ENCODE data around the gene DAP3. TPM values are rescaled to one million over a fixed set of nuclear protein-coding genes. Genes with fewer than 3 reads are reported as not detected.

The DAP3 gene
- total and polyA plus RNA-seq, 9 of the 15 experiments (the other 6 are each of a cell fraction or from before 2014, with no cell fraction given): 155 to 484 (median 298) TPM

DNA sequence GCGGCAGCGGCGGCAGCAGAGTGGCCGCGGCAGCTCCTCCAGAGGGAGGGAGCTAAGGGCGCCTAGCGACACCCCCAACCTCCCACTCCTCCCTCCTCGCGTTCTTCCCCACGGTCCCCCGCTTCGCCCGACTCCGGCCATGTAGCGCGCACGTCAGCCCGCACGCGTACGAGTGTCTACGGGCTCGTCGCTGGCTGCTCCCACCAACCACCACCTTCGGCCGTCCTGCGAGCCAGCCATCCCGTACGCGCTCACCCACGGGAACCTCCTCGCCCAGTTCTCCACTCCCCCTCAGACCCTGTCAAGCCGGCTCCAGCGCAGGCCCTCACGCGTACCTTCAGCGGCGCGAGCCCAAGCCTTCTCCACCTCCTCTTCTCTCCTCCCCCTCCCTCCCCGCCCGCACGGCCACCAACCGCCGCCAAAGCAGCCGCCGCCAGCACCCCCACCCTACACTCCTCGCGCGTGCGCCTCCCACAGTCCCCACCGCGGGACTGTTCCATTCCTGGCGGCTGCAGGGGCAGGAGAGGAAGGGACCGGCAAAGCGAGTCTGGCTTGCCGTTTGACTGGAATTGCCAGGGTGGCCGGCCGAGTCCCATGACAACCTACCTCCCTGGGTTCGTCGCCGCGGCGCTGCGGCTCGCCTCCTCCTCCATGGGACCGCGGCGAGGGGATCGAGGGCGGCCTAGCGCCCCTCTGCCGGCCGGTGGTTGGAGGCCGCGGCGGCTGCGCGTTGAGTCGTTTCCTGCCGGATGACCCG is 389 bp upstream of the DAP3 start, which contains the start of gene YY1AP1 (continued):
- TF ChIP-seq, protein P1, sequence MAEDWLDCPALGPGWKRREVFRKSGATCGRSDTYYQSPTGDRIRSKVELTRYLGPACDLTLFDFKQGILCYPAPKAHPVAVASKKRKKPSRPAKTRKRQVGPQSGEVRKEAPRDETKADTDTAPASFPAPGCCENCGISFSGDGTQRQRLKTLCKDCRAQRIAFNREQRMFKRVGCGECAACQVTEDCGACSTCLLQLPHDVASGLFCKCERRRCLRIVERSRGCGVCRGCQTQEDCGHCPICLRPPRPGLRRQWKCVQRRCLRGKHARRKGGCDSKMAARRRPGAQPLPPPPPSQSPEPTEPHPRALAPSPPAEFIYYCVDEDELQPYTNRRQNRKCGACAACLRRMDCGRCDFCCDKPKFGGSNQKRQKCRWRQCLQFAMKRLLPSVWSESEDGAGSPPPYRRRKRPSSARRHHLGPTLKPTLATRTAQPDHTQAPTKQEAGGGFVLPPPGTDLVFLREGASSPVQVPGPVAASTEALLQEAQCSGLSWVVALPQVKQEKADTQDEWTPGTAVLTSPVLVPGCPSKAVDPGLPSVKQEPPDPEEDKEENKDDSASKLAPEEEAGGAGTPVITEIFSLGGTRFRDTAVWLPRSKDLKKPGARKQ (CRISPR knock-in tag; IDR thresholded peaks at IDR 0.05): no peak
- no peak for TF ChIP-seq NFE2 (IDR thresholded peaks at IDR 0.05; ENCODE audit: low read depth)
- peak; percentile 60; the same call in 1 of the 2 replicates for TF ChIP-seq MAFF (IDR thresholded peaks at IDR 0.05; ENCODE audit: low read length)
- no peak for TF ChIP-seq ZNF57 (CRISPR knock-in tag; IDR thresholded peaks at IDR 0.05)
- no peak; the same call in 1 of the 2 replicates for TF ChIP-seq ZNF766 (CRISPR knock-in tag; conservative IDR thresholded peaks at IDR 0.05)
- no peak for TF ChIP-seq MYBL2 (IDR thresholded peaks at IDR 0.05; ENCODE audit: low read depth)
- TF ChIP-seq MYBL2 (CRISPR knock-in tag; IDR thresholded peaks at IDR 0.05; ENCODE audit: borderline replicate concordance): no peak
- peak; percentile 59; the same call in 1 of the 2 replicates for TF ChIP-seq KAT7 (CRISPR knock-in tag; IDR thresholded peaks at IDR 0.05; ENCODE audit: borderline replicate concordance)
- TF ChIP-seq ZNF197 (CRISPR knock-in tag; IDR thresholded peaks at IDR 0.05; ENCODE audit: low read depth): no peak
- peak in 1 of 2 experiments; percentile 55; a peak in 1 of 4 replicates for TF ChIP-seq FOXA3 (CRISPR knock-in tag; conservative IDR thresholded peaks at IDR 0.05 in 1 of 2, IDR thresholded peaks at IDR 0.05 in 1 of 2)
- peak; percentile 42 for TF ChIP-seq PHF20 (IDR thresholded peaks at IDR 0.05; ENCODE audit: partially characterized antibody)
- TF ChIP-seq NRF1 (conservative IDR thresholded peaks at IDR 0.05 in 1 of 2, IDR thresholded peaks at IDR 0.05 in 1 of 2): peak; percentile 96 to 98
- TF ChIP-seq BACH1 (tag; IDR thresholded peaks at IDR 0.05): no peak
- TF ChIP-seq CBX1 (IDR thresholded peaks at IDR 0.05; ENCODE audit: low read depth): 0 out of 2 replicates have a peak, but pooled peaks have one; percentile 5
- no peak for TF ChIP-seq SETDB1 (IDR thresholded peaks at IDR 0.05; ENCODE audit: low read length)
- no peak for TF ChIP-seq TARDBP (IDR thresholded peaks at IDR 0.05)
- TF ChIP-seq MBD2 (IDR thresholded peaks at IDR 0.05; ENCODE audit: borderline replicate concordance, low read depth): peak; percentile 95; the same call in 1 of the 2 replicates
- TF ChIP-seq NCOA4 (IDR thresholded peaks at IDR 0.05; ENCODE audit: partially characterized antibody): no peak
- TF ChIP-seq, protein P2, sequence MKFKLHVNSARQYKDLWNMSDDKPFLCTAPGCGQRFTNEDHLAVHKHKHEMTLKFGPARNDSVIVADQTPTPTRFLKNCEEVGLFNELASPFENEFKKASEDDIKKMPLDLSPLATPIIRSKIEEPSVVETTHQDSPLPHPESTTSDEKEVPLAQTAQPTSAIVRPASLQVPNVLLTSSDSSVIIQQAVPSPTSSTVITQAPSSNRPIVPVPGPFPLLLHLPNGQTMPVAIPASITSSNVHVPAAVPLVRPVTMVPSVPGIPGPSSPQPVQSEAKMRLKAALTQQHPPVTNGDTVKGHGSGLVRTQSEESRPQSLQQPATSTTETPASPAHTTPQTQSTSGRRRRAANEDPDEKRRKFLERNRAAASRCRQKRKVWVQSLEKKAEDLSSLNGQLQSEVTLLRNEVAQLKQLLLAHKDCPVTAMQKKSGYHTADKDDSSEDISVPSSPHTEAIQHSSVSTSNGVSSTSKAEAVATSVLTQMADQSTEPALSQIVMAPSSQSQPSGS (CRISPR knock-in tag; IDR thresholded peaks at IDR 0.05): no peak
- TF ChIP-seq CCAR2 (IDR thresholded peaks at IDR 0.05; ENCODE audit: low read depth, low read length): no peak
- TF ChIP-seq MEF2A (IDR thresholded peaks at IDR 0.05; ENCODE audit: control insufficient read depth, low read depth, low read length): no peak
- no peak for TF ChIP-seq ZNF146 (CRISPR knock-in tag; IDR thresholded peaks at IDR 0.05; ENCODE audit: unreplicated experiment)
- no peak for TF ChIP-seq NCOA6 (IDR thresholded peaks at IDR 0.05)
- TF ChIP-seq, protein P3, sequence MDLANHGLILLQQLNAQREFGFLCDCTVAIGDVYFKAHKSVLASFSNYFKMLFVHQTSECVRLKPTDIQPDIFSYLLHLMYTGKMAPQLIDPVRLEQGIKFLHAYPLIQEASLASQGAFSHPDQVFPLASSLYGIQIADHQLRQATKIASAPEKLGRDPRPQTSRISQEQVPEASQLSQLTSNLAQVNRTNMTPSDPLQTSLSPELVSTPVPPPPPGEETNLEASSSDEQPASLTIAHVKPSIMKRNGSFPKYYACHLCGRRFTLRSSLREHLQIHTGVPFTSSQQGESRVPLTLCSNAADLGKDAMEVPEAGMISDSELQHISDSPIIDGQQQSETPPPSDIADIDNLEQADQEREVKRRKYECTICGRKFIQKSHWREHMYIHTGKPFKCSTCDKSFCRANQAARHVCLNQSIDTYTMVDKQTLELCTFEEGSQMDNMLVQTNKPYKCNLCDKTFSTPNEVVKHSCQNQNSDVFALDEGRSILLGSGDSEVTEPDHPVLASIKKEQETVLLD (IDR thresholded peaks at IDR 0.05): peak; percentile 82; the same call in 1 of the 2 replicates
- TF ChIP-seq ZKSCAN8 (CRISPR knock-in tag; IDR thresholded peaks at IDR 0.05): no peak
- TF ChIP-seq MECOM (CRISPR knock-in tag; IDR thresholded peaks at IDR 0.05): no peak
- no peak for TF ChIP-seq EP300 (IDR thresholded peaks at IDR 0.05; ENCODE audit: low read length)
